ENCODE measurements around the gene CHST3.

The CHST3 gene

GRCh38 chr10:72037811-72038210 lies 73.6 kb downstream of the CHST3 start:
- H3K27ac ChIP-seq (ENCODE audit: low read depth, low read length): peak overlapping the region; percentile 79
- H3K4me1 ChIP-seq (ENCODE audit: control insufficient read depth, insufficient read depth, low read length): peaks cover 17% of the 10 kb centered on the region

GRCh38 chr10:72038458-72039001 lies 74.3 kb downstream of the CHST3 start:
- Histone ChIP-seq H3K9ac (ENCODE audit: low read depth, low read length) (no peak overlapping the region), H3K9me3 (ENCODE audit: control insufficient read depth, insufficient read depth, low read length) (no peaks in the 10 kb centered on the region), H3K27me3 (ENCODE audit: control insufficient read depth, insufficient read depth, low read length) (no peaks in the 10 kb centered on the region; the same call in 1 of the 2 replicates), H3K4me1 (ENCODE audit: control insufficient read depth, insufficient read depth, low read length) (peaks cover 17% of the 10 kb centered on the region), H3K4me3 (ENCODE audit: low read depth, low read length) (no peak overlapping the region), H3K27ac (ENCODE audit: low read depth, low read length) (peak overlapping the region; percentile 79), H3K36me3 (ENCODE audit: control insufficient read depth, insufficient read depth, low read length) (no peaks in the 10 kb centered on the region)

More at GRCh38 chr10:72037811-72038210, 73.6 kb downstream of the CHST3 start:
- Histone ChIP-seq H3K27me3 (ENCODE audit: control insufficient read depth, insufficient read depth, low read length) (no peaks in the 10 kb centered on the region; the same call in 1 of the 2 replicates), H3K9me3 (ENCODE audit: control insufficient read depth, insufficient read depth, low read length) (no peaks in the 10 kb centered on the region), H3K9ac (ENCODE audit: low read depth, low read length) (no peak overlapping the region), H3K4me3 (ENCODE audit: low read depth, low read length) (no peak overlapping the region), H3K36me3 (ENCODE audit: control insufficient read depth, insufficient read depth, low read length) (no peaks in the 10 kb centered on the region)

- Histone ChIP-seq H3K36me3 (ENCODE audit: control insufficient read depth, insufficient read depth, low read length) (no peaks in the 10 kb centered on the region), H3K27me3 (ENCODE audit: control insufficient read depth, insufficient read depth, low read length) (no peaks in the 10 kb centered on the region; the same call in 1 of the 2 replicates), H3K9ac (ENCODE audit: low read depth, low read length) (no peak overlapping the region), H3K27ac (ENCODE audit: low read depth, low read length) (no peak overlapping the region), H3K4me1 (ENCODE audit: control insufficient read depth, insufficient read depth, low read length) (peaks cover 17% of the 10 kb centered on the region), H3K4me3 (ENCODE audit: low read depth, low read length) (no peak overlapping the region), H3K9me3 (ENCODE audit: control insufficient read depth, insufficient read depth, low read length) (no peaks in the 10 kb centered on the region)
Measured at GRCh38 chr10:72039377-72039776, 75.2 kb downstream of the CHST3 start.

- Histone ChIP-seq H3K4me3 (ENCODE audit: low read depth, low read length) (no peak overlapping the region), H3K27ac (ENCODE audit: low read depth, low read length) (no peak overlapping the region), H3K36me3 (ENCODE audit: control insufficient read depth, insufficient read depth, low read length) (no peaks in the 10 kb centered on the region), H3K4me1 (ENCODE audit: control insufficient read depth, insufficient read depth, low read length) (peaks cover 17% of the 10 kb centered on the region), H3K9ac (ENCODE audit: low read depth, low read length) (no peak overlapping the region), H3K27me3 (ENCODE audit: control insufficient read depth, insufficient read depth, low read length) (no peaks in the 10 kb centered on the region; the same call in 1 of the 2 replicates), H3K9me3 (ENCODE audit: control insufficient read depth, insufficient read depth, low read length) (no peaks in the 10 kb centered on the region)
Measured at GRCh38 chr10:72041491-72041890, 77.3 kb downstream of the CHST3 start.

GRCh38 chr10:72043016-72043834 lies 79.0 kb downstream of the CHST3 start:
- H3K9ac ChIP-seq (ENCODE audit: low read depth, low read length): no peak overlapping the region
- no peak overlapping the region for H3K27ac ChIP-seq (ENCODE audit: low read depth, low read length)
- no peaks in the 10 kb centered on the region for H3K36me3 ChIP-seq (ENCODE audit: control insufficient read depth, insufficient read depth, low read length)
- no peaks in the 10 kb centered on the region for H3K9me3 ChIP-seq (ENCODE audit: control insufficient read depth, insufficient read depth, low read length)
- H3K4me3 ChIP-seq (ENCODE audit: low read depth, low read length): no peak overlapping the region
- peaks cover 6% of the 10 kb centered on the region for H3K4me1 ChIP-seq (ENCODE audit: control insufficient read depth, insufficient read depth, low read length)
- H3K27me3 ChIP-seq (ENCODE audit: control insufficient read depth, insufficient read depth, low read length): no peaks in the 10 kb centered on the region; the same call in 1 of the 2 replicates

- Histone ChIP-seq H3K4me3 (ENCODE audit: low read depth, low read length) (no peak overlapping the region), H3K27me3 (ENCODE audit: control insufficient read depth, insufficient read depth, low read length) (no peaks in the 10 kb centered on the region), H3K36me3 (ENCODE audit: control insufficient read depth, insufficient read depth, low read length) (no peaks in the 10 kb centered on the region), H3K27ac (ENCODE audit: low read depth, low read length) (no peak overlapping the region), H3K9ac (ENCODE audit: low read depth, low read length) (no peak overlapping the region), H3K4me1 (ENCODE audit: control insufficient read depth, insufficient read depth, low read length) (peaks cover 4% of the 10 kb centered on the region), H3K9me3 (ENCODE audit: control insufficient read depth, insufficient read depth, low read length) (no peaks in the 10 kb centered on the region)
Measured at GRCh38 chr10:72044417-72045041, 80.3 kb downstream of the CHST3 start.

- Histone ChIP-seq H3K4me3 (ENCODE audit: low read depth, low read length) (no peak overlapping the region), H3K4me1 (ENCODE audit: control insufficient read depth, insufficient read depth, low read length) (peaks cover 4% of the 10 kb centered on the region), H3K27ac (ENCODE audit: low read depth, low read length) (no peak overlapping the region), H3K36me3 (ENCODE audit: control insufficient read depth, insufficient read depth, low read length) (no peaks in the 10 kb centered on the region), H3K9ac (ENCODE audit: low read depth, low read length) (no peak overlapping the region), H3K27me3 (ENCODE audit: control insufficient read depth, insufficient read depth, low read length) (no peaks in the 10 kb centered on the region), H3K9me3 (ENCODE audit: control insufficient read depth, insufficient read depth, low read length) (no peaks in the 10 kb centered on the region)
Measured at GRCh38 chr10:72045586-72045985, 81.4 kb downstream of the CHST3 start.

- Histone ChIP-seq H3K4me1 (ENCODE audit: control insufficient read depth, insufficient read depth, low read length) (peaks cover 4% of the 10 kb centered on the region), H3K9me3 (ENCODE audit: control insufficient read depth, insufficient read depth, low read length) (no peaks in the 10 kb centered on the region), H3K36me3 (ENCODE audit: control insufficient read depth, insufficient read depth, low read length) (no peaks in the 10 kb centered on the region), H3K4me3 (ENCODE audit: low read depth, low read length) (no peak overlapping the region), H3K9ac (ENCODE audit: low read depth, low read length) (no peak overlapping the region), H3K27me3 (ENCODE audit: control insufficient read depth, insufficient read depth, low read length) (no peaks in the 10 kb centered on the region), H3K27ac (ENCODE audit: low read depth, low read length) (no peak overlapping the region)
Measured at GRCh38 chr10:72048450-72049124, 84.4 kb downstream of the CHST3 start.

GRCh38 chr10:72049472-72049871 lies 85.3 kb downstream of the CHST3 start:
- Histone ChIP-seq H3K9me3 (ENCODE audit: control insufficient read depth, insufficient read depth, low read length) (no peaks in the 10 kb centered on the region), H3K4me1 (ENCODE audit: control insufficient read depth, insufficient read depth, low read length) (peaks cover 4% of the 10 kb centered on the region), H3K4me3 (ENCODE audit: low read depth, low read length) (no peak overlapping the region), H3K27me3 (ENCODE audit: control insufficient read depth, insufficient read depth, low read length) (no peaks in the 10 kb centered on the region), H3K27ac (ENCODE audit: low read depth, low read length) (no peak overlapping the region), H3K36me3 (ENCODE audit: control insufficient read depth, insufficient read depth, low read length) (no peaks in the 10 kb centered on the region), H3K9ac (ENCODE audit: low read depth, low read length) (no peak overlapping the region)

- Histone ChIP-seq H3K27ac (ENCODE audit: low read depth, low read length) (no peak overlapping the region), H3K9ac (ENCODE audit: low read depth, low read length) (no peak overlapping the region), H3K4me3 (ENCODE audit: low read depth, low read length) (no peak overlapping the region), H3K27me3 (ENCODE audit: control insufficient read depth, insufficient read depth, low read length) (no peaks in the 10 kb centered on the region), H3K36me3 (ENCODE audit: control insufficient read depth, insufficient read depth, low read length) (no peaks in the 10 kb centered on the region), H3K9me3 (ENCODE audit: control insufficient read depth, insufficient read depth, low read length) (no peaks in the 10 kb centered on the region), H3K4me1 (ENCODE audit: control insufficient read depth, insufficient read depth, low read length) (peaks cover 4% of the 10 kb centered on the region)
Measured at GRCh38 chr10:72049969-72050781, 86.0 kb downstream of the CHST3 start.

Data from HUES48 (cell line).